PC-3 (cell line): ENCODE measurements around the gene PPIF. TPM values are rescaled to one million over a fixed set of nuclear protein-coding genes. Genes with fewer than 3 reads are reported as not detected.

ENCODE experiments used
- ATAC-seq: fragments of 200-7000 bp; cut with Tn5 transposase; 2 replicates; pipeline ENCODE4 v1.9.1; 2020; ENCODE audit warnings: mild to moderate bottlenecking, moderate library complexity
- BruUV-seq: library from RNA; stranded (reverse); fragments of 400-500 nt; replicated peaks from 2 replicates; lab custom pipeline; 2021; lab: Mats Ljungman, UMichigan
- CTCF ChIA-PET: fragments of 300-600 bp; sonication (Branson Sonifier 250); formaldehyde crosslinking; loops from one replicate; lab custom pipeline; 2022; ENCODE audit warnings: antibody characterized with exemption; lab: Charles Lee
- POLR2A ChIA-PET: fragments of 300-600 bp; sonication (Branson Sonifier 250); formaldehyde crosslinking; loops from one replicate; lab custom pipeline; 2022; ENCODE audit warnings: antibody characterized with exemption; ENCODE audit not compliant: unreplicated experiment; lab: Charles Lee
- DNase-seq: peaks from one replicate; pipeline ENCODE4 v3.0.0-alpha.2; 2015
- H2AFZ ChIP-seq: fragments of 300-600 bp; sonication (generic); 2 replicates; pipeline ENCODE4 v1.6.0; 2016; ENCODE audit warnings: antibody characterized with exemption, low read length
- H3F3A ChIP-seq: fragments of 300-600 bp; sonication (generic); one replicate; pipeline ENCODE4 v1.6.0; 2017; ENCODE audit warnings: antibody characterized with exemption, low read length, control low read depth, mild to moderate bottlenecking; ENCODE audit not compliant: unreplicated experiment
- H3K27ac ChIP-seq: fragments of 300-600 bp; sonication (generic); 2 replicates; pipeline ENCODE4 v1.5.1; 2016; ENCODE audit warnings: mild to moderate bottlenecking, low read length
- H3K27me3 ChIP-seq: fragments of 300-600 bp; sonication (generic); 2 replicates; pipeline ENCODE4 v1.6.1; 2016; ENCODE audit warnings: low read length, mixed read lengths
- H3K36me3 ChIP-seq: fragments of 300-600 bp; sonication (generic); 2 replicates; pipeline ENCODE4 v1.6.1; 2016; ENCODE audit warnings: low read depth, mixed run types, low read length, mixed read lengths
- H3K4me1 ChIP-seq: fragments of 300-600 bp; sonication (generic); 2 replicates; pipeline ENCODE4 v1.5.1; 2016; ENCODE audit warnings: low read length; ENCODE audit not compliant: insufficient read depth
- H3K4me2 ChIP-seq: fragments of 300-600 bp; sonication (generic); 2 replicates; pipeline ENCODE4 v1.6.0; 2016; ENCODE audit warnings: low read length
- H3K4me3 ChIP-seq: fragments of 300-600 bp; sonication (generic); 2 replicates; pipeline ENCODE4 v1.5.1; 2016; ENCODE audit warnings: mild to moderate bottlenecking, low read length, mixed read lengths
- H3K79me2 ChIP-seq: fragments of 300-600 bp; sonication (generic); 2 replicates; pipeline ENCODE4 v1.6.1; 2017; ENCODE audit warnings: low read length, mixed read lengths
- H3K9ac ChIP-seq: fragments of 300-600 bp; sonication (generic); 2 replicates; pipeline ENCODE4 v1.6.0; 2016; ENCODE audit warnings: mild to moderate bottlenecking, low read length
- H3K9me2 ChIP-seq: fragments of 300-600 bp; sonication (generic); replicated peaks from 2 replicates; pipeline ENCODE4 v1.6.1; 2016; ENCODE audit warnings: mixed run types, low read length, mixed read lengths
- H3K9me3 ChIP-seq: fragments of 300-600 bp; sonication (generic); 2 replicates; pipeline ENCODE4 v1.6.1; 2016; ENCODE audit warnings: low read length, mixed read lengths
- H4K20me1 ChIP-seq: fragments of 300-600 bp; sonication (generic); 2 replicates; pipeline ENCODE4 v1.6.1; 2016; ENCODE audit warnings: low read length, mixed read lengths
- EZH2 ChIP-seq: fragments of 300-600 bp; sonication (generic); IDR thresholded peaks from one replicate; pipeline ENCODE4 v1.6.1; 2017; ENCODE audit warnings: antibody characterized with exemption, mild to moderate bottlenecking, low read length; ENCODE audit not compliant: unreplicated experiment
- EZH2phosphoT487 ChIP-seq: fragments of 300-600 bp; sonication (generic); IDR thresholded peaks from 2 replicates; pipeline ENCODE4 v1.6.1; 2018; ENCODE audit warnings: mild to moderate bottlenecking, antibody characterized with exemption, low read length, borderline replicate concordance
- intact Hi-C: fragments of 100-400 bp; cut with micrococcal nuclease; formaldehyde crosslinking; loops from 2 replicates; pipeline ENCODE4 v1.9.0; 2023
- total RNA-seq: library from RNA; depleted of rRNA; stranded (reverse); fragments of >200 nt; gene quantifications from 2 replicates; pipeline ENCODE4 v1.2.3, GENCODE V29; 2014
- TF ChIP-seq, protein P1 (sequence below): fragments of 300-600 bp; sonication (generic); conservative IDR thresholded peaks from 2 replicates; pipeline ENCODE4 v1.5.1; 2017; ENCODE audit warnings: antibody characterized with exemption, low read depth, mild to moderate bottlenecking, low read length

PPIF gene
- total RNA-seq, 1 experiment from 2014 or later = 381 TPM

DNA sequence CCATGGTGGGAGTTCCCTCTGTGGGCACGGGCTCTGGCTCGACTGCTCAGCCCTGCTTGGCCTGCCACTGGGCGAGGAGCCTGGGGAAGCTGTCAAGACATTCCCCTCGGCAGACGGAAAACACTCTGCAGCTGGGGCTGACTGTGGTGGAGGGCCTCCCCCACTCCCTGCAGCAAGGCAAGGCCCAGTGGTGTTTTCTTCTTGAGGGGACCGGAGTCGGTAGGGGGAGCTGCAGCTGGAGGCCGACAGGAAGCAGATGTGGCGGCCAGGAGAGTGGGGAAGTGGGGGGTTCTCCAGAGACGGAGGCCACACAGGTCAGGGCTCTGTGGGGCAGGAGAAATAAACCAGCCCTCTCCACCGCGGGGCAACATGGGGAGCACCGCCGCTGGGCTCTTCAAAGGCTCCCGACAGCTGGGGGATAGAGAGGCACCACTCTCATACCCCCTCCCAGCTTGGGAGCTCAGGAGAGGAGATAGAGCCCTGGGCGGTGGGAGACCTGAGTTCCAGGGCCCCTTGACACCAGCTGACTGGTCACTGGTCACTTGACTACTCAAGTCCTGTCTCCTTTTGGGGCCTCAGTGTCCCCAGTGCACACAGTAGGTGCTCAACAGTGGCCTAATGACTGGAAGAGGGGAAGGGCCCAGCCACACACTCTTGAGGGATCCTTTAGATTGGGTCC, 43.4 kb downstream of the PPIF start:
- H3F3A ChIP-seq = no peaks in the 10 kb centered on the region
- no peak overlapping the region for H3K9ac ChIP-seq
- no peaks in the 10 kb centered on the region for H4K20me1 ChIP-seq
- H3K36me3 ChIP-seq = no peaks in the 10 kb centered on the region; the same call in 1 of the 2 replicates
- H3K27ac ChIP-seq = no peak overlapping the region
- H2AFZ ChIP-seq = no peak overlapping the region
- no peak overlapping the region for H3K4me3 ChIP-seq
- ATAC-seq (no peak), DNase-seq (no peak)
- intact Hi-C loops = no loop called here
- ChIA-PET CTCF (interaction anchor here (0.6 kb wide), 1 partner anchor 110 kb away, joined by 3 read pairs; no protein-coding TSS in a partner anchor), POLR2A (no interaction called here)
- no peak overlapping the region for H3K4me2 ChIP-seq
- no peaks in the 10 kb centered on the region for H3K9me2 ChIP-seq
- H3K79me2 ChIP-seq = no peaks in the 10 kb centered on the region
- H3K27me3 ChIP-seq = no peaks in the 10 kb centered on the region
- BruUV-seq = no TSS peak
- H3K4me1 ChIP-seq = no peaks in the 10 kb centered on the region
- H3K9me3 ChIP-seq = no peaks in the 10 kb centered on the region
- TF ChIP-seq, protein P1, sequence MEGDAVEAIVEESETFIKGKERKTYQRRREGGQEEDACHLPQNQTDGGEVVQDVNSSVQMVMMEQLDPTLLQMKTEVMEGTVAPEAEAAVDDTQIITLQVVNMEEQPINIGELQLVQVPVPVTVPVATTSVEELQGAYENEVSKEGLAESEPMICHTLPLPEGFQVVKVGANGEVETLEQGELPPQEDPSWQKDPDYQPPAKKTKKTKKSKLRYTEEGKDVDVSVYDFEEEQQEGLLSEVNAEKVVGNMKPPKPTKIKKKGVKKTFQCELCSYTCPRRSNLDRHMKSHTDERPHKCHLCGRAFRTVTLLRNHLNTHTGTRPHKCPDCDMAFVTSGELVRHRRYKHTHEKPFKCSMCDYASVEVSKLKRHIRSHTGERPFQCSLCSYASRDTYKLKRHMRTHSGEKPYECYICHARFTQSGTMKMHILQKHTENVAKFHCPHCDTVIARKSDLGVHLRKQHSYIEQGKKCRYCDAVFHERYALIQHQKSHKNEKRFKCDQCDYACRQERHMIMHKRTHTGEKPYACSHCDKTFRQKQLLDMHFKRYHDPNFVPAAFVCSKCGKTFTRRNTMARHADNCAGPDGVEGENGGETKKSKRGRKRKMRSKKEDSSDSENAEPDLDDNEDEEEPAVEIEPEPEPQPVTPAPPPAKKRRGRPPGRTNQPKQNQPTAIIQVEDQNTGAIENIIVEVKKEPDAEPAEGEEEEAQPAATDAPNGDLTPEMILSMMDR = no peak
- TF ChIP-seq EZH2 = no peak
- TF ChIP-seq EZH2phosphoT487 = no peak

DNA sequence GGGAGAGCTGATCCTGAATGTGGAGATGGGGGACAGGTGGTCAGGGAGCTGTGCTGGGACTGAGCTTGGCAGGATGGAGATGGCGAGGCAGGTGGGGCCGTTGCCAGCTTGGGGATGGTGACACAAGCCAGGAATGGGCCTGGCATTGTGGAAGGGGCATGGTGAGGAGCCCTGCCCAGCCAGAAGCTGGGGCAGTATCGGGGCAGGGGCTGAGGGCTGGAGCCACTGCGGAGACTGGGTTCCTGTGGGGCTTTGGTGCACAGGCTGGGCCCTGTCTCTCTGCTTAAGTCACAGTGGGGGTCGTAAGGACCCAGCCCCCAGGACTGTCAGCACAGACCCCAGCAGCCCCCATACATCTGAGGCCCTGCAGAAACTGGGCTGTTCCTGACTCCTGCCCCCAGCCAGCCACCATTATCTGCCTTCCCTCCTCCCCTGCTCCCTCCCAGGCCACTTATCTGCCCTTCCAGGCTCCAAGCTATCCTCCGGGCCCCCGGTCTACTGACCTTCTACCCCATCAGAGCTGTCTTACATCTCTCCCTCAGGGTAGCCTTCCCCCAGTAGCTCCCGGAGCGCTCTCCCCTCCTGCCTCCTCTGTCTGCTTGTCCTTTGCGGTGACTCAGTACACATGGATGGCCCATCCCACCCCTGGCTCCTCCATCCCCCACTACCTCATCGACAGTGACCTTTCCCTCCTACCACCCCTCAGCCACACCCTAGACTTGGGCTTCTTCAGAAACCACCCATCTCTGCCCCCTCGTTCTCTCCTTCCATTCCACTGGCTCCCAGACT, 44.2 kb downstream of the PPIF start:
- intact Hi-C loops = no loop called here
- no peaks in the 10 kb centered on the region for H3F3A ChIP-seq
- no peaks in the 10 kb centered on the region for H3K79me2 ChIP-seq
- BruUV-seq = no TSS peak
- H3K4me2 ChIP-seq = no peak overlapping the region
- no peak for DNase-seq
- H3K27ac ChIP-seq = no peak overlapping the region
- H3K9me2 ChIP-seq = no peaks in the 10 kb centered on the region
- CTCF ChIA-PET = interaction anchor here (0.5 to 0.6 kb wide), 2 partner anchors 110 to 773 kb away, joined by 3 to 4 read pairs; no protein-coding TSS in a partner anchor
- H2AFZ ChIP-seq = no peak overlapping the region
- ATAC-seq = no peak
- H3K36me3 ChIP-seq = no peaks in the 10 kb centered on the region; the same call in 1 of the 2 replicates
- no peak overlapping the region for H3K4me3 ChIP-seq
- TF ChIP-seq, protein P1 = no peak
- TF ChIP-seq EZH2phosphoT487 (no peak), EZH2 (no peak)
- POLR2A ChIA-PET = interaction anchor here (0.6 kb wide), 1 partner anchor 76 kb away, joined by 3 read pairs; no protein-coding TSS in a partner anchor
- H3K9me3 ChIP-seq = no peaks in the 10 kb centered on the region
- H3K9ac ChIP-seq = no peak overlapping the region
- no peaks in the 10 kb centered on the region for H4K20me1 ChIP-seq
- H3K4me1 ChIP-seq = no peaks in the 10 kb centered on the region
- H3K27me3 ChIP-seq = no peaks in the 10 kb centered on the region
